GM19193 (cell line): ENCODE data around the gene SPSB1.

Experiments
- POLR2A ChIP-seq: IDR thresholded peaks from 4 replicates; pipeline ENCODE4 v1.6.1; 2011; ENCODE audit not compliant: insufficient read depth, insufficient read length; ENCODE audit errors: extremely low read depth

SPSB1 gene

GRCh38 chr1:9331558-9332346 lies 39.1 kb downstream of the SPSB1 start:
- no peak for TF ChIP-seq POLR2A

GRCh38 chr1:9332513-9333143 lies 39.9 kb downstream of the SPSB1 start:
- no peak for TF ChIP-seq POLR2A

- no peak for TF ChIP-seq POLR2A
These were observed 45.9 kb downstream of the SPSB1 start for GRCh38 chr1:9338397-9339246.

GRCh38 chr1:9340172-9340854 lies 47.6 kb downstream of the SPSB1 start:
- no peak for TF ChIP-seq POLR2A

- TF ChIP-seq POLR2A: no peak
These were observed 48.2 kb downstream of the SPSB1 start for GRCh38 chr1:9340864-9341263.

- no peak for TF ChIP-seq POLR2A
These were observed 48.7 kb downstream of the SPSB1 start for GRCh38 chr1:9341301-9341845.

DNA sequence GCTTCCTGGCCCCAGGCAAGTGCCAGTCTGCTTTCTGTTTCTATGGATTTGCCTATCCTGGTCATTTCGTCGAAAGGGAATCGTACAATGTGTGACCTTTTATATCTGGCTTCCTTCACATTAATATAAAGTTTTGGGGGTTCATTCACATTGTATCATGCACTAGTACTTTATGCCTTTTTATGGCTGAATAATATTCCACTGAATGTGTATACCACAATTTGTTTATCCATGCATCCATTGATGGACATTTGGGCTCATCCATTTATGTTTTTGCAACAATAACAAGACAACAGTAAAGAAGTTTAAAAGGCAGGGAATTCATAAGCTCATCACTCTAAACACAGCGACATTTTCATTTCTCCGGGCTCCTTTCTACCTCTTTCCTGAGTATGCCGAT lies 50.6 kb downstream of the SPSB1 start:
- TF ChIP-seq POLR2A: no peak

GRCh38 chr1:9344426-9345200 lies 51.9 kb downstream of the SPSB1 start:
- no peak for TF ChIP-seq POLR2A

GRCh38 chr1:9345471-9345870 lies 52.8 kb downstream of the SPSB1 start:
- TF ChIP-seq POLR2A: no peak

- no peak for TF ChIP-seq POLR2A
These were observed 53.2 kb downstream of the SPSB1 start for GRCh38 chr1:9345922-9346321.

- TF ChIP-seq POLR2A: no peak
These were observed 53.9 kb downstream of the SPSB1 start for GRCh38 chr1:9346566-9346965.

DNA sequence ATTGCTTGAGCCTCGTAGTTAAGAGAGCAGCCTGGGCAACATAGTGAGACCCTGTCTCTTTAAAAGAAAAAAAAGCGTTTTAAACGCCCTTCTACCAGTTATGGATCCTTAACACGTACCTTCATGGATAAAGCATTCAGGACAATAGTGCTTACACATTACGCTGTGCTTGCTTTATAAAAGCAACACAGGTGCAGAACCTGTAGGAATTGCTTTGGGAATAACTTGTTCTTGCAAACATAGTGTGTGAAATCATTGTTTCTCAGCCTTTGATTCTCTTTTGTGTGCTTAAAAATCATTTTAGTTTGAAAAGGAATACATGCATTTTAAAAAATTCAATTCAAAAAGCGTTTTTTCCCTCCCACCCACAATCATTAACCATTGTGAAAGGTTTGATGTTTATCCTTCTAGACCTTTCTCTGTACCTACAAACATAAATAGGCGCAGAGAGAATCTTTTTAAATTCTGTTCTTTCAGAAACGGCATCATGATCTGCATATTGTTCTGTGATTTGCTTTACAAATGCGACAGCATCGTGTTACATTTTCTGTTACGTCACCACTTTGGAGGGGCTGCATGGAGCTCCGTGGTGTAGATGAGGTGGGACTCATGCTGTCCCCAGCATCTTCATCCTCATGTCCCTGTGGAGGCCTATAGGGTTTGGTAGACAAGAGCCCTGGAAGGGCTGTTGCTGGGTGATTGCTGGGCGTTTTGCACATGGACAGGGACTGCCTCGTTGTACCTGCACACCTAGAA lies 54.6 kb downstream of the SPSB1 start:
- no peak for TF ChIP-seq POLR2A

DNA sequence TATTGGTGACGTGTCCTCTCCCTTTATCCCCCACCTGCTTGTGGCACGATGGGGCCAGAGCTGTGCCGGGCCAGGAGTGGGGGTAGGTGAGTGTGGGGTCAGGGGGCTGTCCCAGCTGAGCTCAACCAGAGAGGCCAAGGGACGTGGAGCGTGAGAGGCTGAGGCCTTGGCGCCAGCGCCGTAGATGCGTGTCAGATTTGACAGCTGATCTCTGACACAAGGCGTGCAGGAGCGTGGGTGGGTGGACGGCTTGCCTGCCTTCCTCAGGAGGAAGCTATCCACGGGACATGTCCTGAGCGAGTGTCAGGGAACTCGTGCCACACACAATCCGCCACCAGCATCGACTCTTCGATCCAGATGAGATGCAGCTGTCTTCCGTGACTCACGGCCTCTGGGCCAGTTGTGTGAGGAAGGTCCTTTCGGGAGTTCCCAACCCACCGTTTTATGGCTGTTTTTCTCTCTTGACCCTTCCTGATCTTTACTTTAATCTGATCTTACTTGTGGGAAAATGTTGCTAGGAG lies 56.7 kb downstream of the SPSB1 start:
- no peak for TF ChIP-seq POLR2A

DNA sequence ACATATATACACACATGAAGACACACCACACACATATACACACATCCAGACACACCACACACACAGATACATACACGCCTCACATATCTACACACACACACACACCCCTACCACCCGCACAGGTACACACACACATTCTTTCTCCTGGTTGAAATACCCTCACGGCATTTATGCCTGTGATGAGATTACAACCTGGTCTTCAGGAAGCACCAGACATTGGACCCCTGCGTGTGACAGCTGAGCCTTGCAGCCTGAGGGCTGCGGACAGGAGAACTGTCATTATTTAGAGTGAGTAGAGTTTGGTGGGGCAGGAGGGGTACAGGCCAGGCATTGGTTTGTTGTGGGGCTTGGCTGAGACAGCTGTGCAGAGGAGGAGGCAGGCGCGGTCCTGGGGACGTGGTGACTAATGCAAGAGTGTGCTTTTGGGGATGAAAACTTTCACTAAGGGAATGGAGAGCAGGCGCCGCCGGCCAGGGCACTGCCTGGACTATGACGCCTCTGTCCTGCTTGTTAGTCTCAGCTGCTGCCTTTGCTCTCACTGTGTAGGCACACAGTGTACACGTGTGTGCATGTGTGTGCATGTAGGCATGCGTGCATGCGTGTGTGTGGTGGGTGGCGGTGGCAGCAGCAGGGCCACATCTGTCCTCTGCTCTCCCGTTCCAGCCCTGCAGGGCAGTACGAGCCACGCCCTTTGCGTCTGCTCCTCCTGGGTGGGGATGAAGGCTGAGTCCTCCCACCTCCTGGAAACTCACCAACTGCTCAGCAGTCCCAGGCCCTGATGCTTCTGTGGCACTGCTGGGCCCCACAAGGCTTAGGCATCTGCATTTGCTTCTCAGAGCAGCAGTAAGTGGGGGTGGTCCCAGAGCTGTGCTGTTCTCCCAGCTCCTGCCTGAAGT lies 57.6 kb downstream of the SPSB1 start:
- TF ChIP-seq POLR2A: no peak
